Kidney tubule cell (primary cell): ENCODE results near the gene SFXN5.
"Not testable (repeated sequence)": the region's sequence is repeated elsewhere in the genome, so short reads cannot be mapped to it uniquely, and the experiment has no call there.

Source experiments
- DNase-seq: peaks from one replicate; pipeline ENCODE4 v3.0.0-alpha.2; 2018; ENCODE audit warnings: low spot score

The SFXN5 gene

DNA sequence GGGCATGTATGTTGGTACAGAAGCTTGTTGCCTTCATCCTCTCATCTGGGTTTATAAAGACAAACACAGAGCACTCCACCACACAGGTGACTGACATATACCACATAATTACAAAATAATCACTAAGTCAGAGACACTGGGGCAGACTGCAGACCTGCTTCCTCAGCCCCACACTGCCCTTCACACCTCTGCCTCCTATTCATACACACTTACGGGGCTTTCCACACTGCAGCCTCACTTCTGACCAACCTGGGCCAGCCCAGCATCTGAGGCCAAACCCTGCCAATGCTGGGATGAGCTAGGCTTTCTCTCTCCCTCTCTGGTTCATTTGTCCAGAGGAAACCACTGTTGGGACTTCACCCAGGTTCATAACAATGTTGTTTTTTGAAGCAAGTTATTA, 149.7 kb downstream of the SFXN5 start:
- no peak for DNase-seq

DNA sequence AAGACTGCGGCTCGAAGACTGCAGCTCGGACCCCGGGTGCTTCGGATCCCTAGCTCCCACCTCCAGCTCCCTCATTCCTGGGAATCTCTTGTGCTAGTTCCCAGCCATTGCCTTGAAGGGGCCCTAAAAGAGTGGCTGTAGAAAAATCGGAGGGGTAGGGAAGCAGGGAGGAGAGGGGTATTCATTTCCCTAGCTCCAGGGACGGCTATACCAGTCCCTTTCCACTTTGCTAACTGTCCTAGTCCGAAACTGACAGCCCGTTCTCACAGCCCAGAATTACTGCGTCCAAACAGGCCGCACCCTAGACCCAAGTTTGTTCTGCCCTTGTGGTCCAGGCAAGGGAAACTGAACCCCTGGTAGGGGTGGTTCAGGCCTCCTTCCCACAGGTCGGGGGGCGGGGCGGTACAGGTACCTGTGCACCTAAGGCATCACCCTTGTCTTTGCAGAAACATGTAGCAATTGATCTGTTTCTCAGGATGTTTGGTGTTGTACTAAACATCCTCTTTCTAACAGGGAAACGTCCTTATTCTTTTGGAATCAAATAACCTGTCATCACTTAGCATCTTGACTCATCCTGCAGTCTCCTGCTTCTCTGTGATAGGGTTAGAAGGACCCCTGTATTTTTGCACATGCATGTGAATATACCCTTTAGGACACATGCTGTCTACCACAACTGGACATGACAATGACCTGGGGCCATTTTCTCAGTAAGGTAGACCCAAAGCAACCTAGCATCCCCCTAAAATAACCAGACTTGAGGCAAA, 150.2 kb downstream of the SFXN5 start:
- DNase-seq: no peak

DNA sequence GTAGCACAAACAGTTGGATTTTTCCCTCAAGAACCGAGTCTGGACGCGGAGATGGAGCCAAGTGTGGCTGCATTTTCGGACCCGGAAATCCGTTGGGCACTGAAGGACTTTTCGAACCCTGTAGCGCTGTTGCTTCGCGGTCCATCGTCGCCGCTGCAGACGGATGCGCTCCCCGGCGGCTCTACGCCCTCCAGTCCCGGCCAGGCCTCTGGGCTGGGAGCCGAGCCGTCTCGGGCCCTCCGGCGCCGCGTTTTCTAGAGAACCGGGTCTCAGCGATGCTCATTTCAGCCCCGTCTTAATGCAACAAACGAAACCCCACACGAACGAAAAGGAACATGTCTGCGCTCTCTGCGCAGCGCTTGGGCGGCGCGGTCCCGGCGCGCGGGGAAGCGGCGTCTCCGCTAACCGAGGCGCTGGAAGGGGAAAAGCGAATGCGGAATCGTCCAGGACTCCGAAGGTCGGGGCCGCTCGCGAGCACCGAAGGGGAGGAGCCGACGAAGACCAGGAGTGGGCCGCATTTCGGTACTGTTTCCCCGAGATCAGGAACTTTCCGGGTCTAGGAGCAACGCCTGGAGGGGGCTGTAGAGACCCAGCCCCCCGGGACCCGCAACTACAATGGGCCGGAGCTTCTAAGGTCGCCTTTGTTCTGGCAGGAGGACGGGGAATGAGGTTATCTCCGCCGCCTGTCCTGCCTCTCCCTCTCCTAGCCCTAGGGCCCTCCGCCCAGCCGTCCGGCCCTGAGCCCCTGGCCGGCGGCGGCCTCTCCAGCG, 151.0 kb downstream of the SFXN5 start:
- DNase-seq: no peak

DNA sequence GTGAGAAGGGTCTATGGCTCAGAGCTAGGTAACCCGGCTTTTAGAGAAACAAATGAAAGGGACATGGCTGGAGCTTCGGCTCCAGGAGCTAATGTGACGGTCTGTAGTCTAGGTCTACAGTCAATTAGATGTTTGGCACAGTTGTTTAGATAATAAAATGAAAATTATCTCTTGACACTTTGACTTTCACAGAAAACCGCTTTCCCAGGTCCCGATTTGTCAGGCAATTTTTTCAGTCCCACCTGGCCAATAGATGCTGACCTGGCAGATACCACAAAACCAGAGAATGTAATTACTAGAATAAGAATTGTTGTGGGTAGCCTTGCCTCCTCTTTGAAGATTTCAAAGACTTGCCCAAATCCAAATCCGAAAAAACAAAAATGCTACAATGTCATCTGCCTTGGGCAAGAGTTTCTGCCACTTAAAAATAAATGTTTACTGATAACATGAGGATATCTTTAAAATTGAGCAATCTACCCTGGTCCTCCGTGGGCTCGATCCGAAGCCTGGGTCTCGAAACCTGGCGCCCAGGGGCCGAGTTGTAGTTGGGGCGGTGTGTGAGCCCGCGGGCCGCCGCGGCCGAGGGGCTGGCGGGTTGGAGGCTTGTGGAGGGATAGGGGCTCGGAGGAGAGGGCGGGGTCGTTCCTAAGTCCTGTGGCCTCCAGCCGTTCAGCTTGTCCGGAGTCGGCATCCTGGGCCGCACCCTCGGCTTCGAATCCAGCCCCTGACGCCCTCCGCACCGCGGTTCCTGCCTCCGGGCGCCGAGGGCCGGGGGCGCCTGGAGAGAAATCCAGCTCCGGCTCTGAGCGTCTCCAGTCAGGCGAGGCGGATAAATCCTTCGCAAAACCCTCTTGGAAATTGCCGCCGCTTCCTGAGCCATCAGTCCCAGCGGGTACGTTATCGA, 151.8 kb downstream of the SFXN5 start:
- DNase-seq: no peak

DNA sequence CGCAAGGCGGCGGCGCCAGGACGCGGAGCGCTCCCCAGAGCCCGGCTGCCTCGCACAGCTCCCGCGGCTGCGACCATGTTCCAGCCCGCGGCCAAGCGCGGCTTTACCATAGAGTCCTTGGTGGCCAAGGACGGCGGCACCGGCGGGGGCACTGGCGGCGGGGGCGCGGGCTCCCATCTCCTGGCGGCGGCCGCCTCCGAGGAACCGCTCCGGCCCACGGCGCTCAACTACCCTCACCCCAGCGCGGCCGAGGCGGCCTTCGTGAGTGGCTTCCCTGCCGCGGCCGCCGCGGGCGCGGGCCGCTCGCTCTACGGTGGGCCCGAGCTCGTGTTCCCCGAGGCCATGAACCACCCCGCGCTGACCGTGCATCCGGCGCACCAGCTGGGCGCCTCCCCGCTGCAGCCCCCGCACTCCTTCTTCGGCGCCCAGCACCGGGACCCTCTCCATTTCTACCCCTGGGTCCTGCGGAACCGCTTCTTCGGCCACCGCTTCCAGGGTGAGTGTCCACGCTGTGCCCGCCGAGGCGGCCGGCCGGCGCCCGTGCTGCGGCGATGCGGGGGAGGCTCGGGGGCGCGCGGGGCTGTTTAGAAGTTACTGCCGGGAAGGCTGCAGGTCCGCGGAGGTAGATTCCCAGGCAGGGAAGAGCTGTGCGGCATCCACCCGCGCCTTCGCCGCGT, 153.5 kb downstream of the SFXN5 start:
- peak; percentile 26 for DNase-seq

DNA sequence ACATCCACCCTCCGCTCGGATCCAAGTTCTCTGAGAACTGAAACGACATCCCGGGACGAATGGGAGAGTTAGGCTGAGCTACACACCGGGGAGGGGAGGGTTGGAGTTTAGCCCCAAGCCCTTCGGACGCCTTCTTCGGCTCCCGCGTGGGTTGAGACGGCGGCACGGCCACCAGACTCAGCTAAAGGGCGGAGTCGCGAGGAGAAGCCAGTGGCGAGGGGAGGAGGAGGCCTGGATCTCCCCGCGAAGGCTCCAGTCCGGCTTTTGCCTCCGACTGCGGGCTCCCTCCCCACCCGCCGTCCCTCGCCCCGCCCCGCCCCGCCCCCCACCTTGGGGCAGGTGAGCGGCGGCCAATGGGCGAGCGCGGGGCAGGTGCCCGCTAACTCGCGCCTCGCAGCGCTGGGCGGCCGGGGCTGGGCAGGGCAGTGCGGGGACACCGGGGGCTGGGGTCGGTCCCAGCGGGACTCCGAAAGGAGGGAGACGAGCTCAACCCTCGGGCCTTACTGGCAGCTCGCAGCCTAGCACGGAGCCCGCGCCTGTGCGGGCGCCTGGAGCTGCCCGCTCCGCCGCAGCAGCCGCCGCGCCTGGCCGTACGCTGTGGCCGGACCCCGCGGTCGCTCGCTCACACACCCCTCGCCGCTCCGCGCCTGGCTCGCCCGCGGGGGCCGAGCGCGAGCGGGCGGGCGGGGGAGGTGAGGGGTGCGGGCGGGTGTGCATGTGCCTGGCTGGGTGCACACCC, 154.2 kb downstream of the SFXN5 start, which contains the start of gene EMX1:
Gene EMX1 (plus strand): TSS at position 382 of the 739 bp plus-strand sequence. CDS start 334 bp downstream, at position 716.
- peak; percentile 85 for DNase-seq

DNA sequence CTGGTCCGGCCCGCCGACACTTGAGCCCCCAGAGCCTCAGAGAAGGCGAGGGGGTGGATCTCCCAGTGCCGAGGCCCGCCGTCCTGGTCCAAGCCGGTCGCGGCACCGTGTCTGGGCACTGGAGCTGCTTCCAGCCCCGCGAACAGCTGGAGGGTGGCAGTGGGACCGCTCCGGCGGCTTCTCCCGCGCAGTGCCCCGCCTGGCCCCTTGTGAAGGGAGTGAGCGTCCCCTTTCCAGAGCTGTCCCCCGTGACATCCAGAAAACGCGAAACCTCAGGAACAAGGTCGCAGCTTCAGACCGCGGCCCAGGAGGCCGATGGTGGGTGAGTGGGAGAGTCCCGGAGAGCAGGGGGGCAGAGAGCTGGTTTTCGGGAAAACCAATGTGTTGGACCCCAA, 154.8 kb downstream of the SFXN5 start:
- DNase-seq: no peak

DNA sequence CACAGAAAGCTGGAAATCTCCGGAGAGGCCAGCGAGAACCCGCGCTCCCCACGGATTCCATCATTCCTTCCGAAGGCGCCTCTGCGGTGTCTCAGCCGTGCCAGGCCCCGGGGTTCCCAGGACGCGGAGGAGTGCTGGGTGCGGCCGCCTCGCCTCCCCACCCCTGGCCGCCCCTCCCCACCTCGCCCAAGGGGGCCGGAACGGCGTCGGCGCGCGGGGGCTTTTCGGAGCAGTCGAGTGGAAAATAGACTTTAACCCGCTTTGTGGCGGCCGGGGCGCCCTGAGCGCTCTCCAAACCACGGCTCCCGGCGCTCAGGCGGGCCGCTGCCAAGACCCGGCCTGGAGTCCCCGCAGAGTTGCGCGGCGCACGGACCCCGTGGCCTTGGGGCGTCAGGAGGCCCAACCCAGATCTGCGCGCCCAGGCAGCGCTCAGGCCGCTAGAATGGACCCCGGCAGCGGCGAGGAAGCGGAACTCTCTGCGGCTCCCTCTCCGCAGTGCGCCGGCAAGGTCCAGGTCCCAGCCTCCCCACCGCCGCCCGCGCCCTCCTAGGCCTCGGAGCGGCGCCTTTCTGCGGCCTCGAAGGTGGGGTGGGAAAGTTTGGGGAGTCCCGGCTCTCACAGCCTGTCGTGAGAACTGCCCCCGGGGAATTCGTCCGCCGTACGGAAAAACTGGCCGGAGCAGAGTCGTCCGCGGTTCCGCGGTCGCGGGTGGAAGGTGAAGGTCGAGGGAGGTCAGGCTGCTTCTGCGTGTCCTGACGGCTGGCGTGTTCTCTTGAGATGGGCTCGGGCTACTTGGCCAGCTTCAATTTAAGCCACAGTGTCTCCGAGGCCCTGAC, 155.4 kb downstream of the SFXN5 start:
- DNase-seq: peak; percentile 80

DNA sequence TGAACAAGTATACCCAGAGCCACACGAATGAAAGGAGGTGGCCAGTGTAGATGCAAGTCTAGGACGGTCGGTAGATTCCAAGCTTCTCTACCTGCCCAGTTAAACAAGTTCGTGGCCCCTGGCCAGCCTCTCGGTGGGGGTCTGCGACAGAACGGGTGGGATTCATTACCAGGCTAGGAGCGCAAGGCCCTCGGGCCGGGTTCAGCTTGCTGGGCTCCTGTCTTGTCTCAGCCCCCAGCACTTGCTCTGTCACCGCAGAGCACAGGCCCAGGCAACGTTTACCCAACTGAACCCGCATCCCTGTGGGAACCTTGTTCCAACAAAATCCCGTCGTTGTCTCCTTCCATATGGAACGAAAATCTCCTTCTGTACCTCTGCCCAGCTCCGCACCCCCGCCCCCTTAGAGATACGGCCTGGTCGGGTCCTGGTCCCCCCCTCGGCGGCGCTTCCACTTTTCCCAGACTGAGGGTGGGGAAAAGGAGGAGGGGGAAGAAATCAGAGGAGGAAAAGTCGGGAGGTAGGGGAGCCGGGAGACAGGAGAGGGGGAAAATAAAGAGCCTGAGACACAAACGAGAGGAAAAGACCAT, 156.1 kb downstream of the SFXN5 start:
- DNase-seq: no peak

DNA sequence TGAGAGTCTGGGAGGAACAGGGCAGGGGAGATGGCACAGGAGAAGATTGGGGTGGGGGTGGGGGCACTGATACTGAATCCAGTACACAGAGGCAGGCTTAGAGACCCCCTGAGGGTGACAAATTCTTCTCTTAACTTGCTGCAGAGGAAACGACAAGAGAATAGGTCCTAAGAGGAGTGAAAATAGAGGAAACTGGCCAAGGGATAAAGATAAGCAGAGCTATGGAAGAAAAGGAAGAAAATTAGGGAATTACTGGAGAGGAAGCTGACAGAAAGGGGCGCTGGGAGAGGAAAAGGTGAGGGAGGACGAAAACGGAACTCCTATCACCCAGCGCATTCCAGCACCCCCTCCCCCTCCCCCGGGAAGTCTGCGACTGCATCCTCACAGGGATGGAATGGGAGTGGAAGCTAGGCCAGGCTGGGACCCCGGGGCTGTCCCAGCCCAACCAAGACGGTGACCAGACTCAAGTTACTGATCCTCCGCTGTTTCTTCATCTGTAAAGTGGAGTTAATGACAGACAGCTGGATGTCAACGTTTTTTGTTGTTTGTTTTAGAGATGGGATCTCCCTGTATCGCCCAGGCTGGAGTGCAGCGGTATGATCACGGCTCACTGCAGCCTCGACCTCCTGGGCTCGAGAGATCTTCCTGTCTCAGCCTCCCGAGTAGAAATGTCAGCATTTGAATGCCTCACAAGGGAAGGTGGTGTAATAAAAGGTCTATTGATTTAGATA, 156.8 kb downstream of the SFXN5 start:
- DNase-seq: peak; percentile 21

DNA sequence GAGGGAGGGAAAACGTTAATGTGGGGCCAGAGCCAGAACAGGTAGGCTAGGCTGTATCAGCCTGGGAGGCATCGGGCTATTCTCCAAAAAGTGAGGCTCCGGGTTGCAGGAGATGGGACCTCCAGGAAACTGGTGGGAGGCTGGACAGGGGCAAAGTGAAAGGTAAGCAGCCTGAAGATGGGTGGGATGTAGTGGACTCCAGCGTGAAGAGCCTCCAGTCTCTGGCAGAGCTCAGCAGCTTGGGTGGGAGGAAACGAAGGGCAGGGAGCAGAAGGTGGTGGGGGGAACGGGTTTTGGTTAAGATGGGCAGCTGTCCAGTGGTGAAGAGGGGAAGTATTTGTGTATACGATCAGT, 157.3 kb downstream of the SFXN5 start:
- no peak for DNase-seq

DNA sequence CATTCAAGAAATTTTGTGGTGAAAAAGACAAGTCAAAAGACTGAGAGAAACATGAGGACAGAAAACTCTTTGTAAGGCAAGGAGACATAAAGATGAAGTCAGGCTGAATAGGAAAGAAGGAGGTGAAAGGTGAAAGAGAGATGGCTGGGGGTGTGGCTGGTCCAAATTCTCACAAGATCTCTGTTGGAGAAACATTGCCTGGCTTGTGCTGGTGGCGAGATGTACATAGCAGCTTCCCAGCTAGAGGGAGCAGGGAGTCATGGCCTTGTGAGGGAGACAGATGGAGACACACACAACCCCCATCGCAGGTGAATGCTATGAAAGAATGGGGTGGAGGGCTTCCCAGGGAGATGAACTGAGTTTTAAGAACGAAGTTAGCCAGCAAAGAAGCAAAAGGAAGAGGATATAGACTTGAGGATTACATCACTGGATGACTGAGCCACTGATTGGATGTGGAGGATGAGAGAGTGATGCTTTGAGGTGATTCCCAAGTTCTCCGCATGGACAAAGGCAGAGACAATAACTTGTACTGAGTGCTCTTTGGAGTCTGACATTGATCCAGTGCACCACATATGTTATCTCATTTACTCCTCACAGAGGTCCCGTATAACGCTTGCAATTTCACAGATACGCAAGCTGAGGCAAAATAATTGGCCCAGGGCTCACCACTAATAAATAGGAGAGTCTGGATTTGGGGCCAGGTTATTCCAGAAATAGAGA, 157.9 kb downstream of the SFXN5 start:
- peak; percentile 18 for DNase-seq

DNA sequence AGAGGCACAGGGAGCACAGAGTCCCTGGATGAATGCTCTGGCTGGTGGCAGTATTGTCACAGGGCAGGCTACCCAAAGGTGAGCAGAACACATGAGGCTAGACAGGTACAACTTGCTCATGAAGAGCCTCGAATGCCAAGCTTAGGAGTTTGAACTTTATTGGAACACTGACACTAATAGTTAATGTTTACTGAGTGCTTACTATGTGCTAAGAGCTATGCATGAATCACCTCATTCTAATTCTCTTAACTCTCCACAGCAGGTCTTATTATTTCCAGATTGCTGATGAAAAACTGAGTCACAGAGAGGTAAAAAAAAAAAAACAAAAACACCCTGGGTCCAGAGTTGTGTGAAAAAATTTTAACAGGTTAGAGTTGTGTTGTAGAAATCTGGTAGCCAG, 160.3 kb downstream of the SFXN5 start:
- DNase-seq: peak; percentile 88

DNA sequence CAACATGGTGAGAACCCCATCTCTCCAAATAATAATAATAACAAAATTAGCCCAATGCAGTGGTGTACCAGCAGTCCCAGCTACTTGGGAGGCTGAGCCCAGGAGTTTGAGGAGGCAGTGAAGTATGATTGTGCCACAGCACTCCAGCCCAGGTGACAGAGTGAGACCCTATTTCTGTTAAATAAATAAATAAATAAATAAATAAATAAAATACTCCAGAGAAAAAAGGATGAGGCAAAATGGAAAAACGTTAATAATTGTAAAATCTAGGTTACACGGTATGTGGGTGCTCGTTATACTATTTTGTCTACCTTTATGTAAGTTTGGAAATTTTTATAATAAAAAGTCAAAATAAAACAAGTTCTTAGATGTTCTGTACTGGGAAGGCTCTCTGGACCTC, 162.8 kb downstream of the SFXN5 start:
- DNase-seq: no peak

DNA sequence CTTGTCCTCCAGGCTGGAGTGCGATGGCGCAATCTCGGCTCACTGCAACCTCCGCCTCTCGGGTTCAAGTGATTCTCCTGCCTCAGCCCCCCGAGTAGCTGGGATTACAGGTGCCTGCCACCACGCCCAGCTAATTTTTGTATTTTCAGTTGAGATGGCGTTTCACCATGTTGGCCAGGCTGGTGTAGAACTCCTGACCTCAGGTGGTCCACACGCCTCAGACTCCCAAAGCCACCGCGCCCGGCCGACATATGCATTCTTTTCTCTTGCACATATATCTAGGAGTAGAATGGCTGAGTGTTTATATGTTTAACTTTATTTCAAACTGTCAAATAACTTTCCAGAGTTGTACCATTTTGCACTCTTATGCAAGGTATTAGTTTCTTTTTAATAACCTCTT, 164.1 kb downstream of the SFXN5 start:
- not testable (repeated sequence) for DNase-seq

DNA sequence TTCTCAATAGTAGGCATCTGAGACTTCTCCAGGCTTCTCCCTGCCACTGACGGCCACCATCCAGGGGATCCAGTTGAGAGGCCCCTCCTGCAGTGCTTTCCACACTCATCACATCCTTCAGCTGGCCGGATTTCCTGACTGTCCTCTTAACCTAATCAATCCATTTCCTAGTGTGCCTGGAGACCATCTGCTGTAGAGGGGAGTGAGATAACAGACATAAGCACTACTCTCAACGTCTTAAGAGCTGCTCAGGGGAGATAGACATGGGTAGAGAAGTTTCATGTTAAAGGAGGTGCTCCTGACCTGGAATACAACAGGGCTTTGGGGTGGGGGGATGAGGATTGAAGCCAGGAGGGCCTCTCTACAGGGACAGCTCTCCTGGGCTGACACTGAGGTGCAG, 170.1 kb downstream of the SFXN5 start:
- no peak for DNase-seq

DNA sequence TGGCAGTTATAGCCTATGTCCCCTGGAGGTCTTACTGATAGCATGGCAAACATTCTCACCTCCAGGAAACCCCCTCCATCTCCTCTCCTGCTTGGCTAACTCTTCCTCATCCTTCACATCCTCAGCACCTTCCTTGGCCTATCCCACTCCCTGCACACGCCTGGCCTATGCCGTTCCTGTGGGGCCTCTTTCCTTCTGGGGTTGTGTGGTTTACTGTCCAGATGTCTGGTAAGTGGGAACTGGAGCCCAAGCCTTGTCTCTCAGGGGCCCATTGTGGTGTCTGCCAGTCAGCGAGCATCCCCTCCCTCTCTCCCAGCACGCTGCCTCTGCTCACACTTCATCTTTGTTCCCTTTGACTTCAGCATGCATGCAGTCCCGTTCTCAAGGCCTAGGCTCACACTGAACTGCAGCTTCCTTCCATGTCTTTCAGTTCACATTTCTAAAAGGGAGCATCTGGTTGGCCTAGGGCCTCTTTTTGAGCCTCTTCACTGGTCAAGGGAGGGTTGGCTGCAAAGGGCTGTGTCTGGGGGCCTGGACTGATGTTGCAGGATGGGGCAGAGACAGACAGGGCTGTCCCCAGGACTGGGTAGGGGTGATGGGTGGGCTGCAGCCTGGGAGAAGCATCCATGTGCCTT, 171.2 kb downstream of the SFXN5 start:
- DNase-seq: no peak

DNA sequence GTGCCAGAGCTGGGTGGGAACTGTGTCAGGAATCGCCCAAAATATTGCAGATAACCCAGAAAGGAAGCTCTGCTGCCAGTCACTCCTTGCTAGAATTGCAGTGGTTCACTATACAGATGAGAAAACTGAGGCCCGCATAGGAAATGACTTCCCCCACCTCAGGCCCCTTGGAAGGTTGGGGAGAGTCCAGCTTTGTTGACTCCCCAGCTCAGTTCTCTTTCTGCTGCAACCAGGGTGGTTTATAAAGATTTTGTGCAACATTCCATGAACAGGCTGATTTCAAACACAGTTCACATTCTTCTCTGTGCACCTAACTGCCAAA, 173.0 kb downstream of the SFXN5 start:
- DNase-seq: no peak
